HG02840 (cell line): ENCODE results near the gene PF4V1.
"Not testable (repeated sequence)": the region's sequence is repeated elsewhere in the genome, so short reads cannot be mapped to it uniquely, and the experiment has no call there.

ENCODE experiments used
- ATAC-seq: cut with Tn5 transposase; IDR thresholded peaks from one replicate; pipeline ENCODE4 v1.9.1; 2021; ENCODE audit warnings: mild to moderate bottlenecking, moderate library complexity, moderate number of reproducible peaks; ENCODE audit not compliant: unreplicated experiment, low FRiP score

Gene PF4V1

GRCh38 chr4:73869130-73870055 is 16.3 kb downstream of the PF4V1 start, which contains the start of gene CXCL1:
CXCL1 (plus strand) TSS chr4:73869393; CDS start chr4:73869471, 78 bp downstream.
- no peak for ATAC-seq

GRCh38 chr4:73870260-73870659 is 17.2 kb downstream of the PF4V1 start:
- ATAC-seq = no peak

GRCh38 chr4:73870768-73871167 is 17.7 kb downstream of the PF4V1 start:
- no peak for ATAC-seq

DNA sequence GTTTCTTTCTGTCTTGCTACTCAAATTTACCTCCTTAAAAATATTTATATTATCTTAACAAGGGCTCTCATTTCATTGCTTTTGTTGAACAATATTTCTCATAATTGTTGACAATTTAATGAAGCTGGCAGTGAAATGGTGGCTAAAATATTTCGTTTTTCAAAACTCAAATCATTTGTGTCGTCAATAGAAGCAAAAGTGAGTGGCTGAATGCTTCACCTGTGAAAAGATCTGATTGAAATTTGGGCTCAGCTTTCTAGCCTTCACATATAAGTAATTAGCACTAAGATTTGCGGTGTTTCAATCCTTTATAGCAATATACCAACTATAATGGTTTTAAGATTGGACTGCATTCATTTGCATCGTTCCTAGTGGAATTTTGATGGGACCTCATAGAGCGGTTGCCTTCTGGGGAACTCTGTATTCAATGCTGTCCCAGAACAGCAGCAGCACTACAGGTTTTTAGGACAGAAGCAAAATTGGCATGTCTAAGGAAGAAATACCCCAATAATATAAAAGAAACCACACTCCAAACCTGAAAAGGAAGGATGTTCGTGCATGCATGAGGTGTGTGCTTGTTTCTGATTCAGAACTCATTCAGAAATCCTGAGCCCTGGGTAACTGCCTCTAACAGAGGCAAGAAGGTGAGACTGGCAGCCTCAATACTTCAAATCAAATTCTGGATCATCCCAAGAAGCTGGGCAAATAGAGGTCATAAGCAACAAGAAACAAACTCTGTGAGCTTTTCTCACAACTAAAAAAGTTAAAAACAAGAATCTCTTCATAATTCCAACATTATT is 18.6 kb downstream of the PF4V1 start:
- no peak for ATAC-seq

GRCh38 chr4:73872316-73873108 is 19.4 kb downstream of the PF4V1 start:
- no peak for ATAC-seq

DNA sequence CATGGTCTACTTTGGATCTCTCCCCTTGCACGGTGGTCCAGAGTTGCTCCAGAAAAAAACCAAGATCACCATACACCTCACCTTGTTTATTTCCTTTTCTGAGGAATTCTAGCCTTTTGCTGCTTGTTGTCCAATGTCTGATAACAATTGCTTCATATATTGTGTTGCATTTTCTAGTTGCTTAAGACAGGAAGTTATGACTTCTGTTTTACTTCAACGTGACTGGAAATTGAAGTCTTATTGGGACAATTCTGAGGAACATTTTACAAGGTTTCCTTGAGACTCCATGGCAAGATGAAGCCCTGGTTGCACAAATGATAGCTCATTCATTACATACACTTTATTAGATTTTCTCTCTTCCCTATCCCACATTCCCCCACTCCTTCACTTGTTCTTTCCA is 21.3 kb downstream of the PF4V1 start:
- ATAC-seq = no peak

DNA sequence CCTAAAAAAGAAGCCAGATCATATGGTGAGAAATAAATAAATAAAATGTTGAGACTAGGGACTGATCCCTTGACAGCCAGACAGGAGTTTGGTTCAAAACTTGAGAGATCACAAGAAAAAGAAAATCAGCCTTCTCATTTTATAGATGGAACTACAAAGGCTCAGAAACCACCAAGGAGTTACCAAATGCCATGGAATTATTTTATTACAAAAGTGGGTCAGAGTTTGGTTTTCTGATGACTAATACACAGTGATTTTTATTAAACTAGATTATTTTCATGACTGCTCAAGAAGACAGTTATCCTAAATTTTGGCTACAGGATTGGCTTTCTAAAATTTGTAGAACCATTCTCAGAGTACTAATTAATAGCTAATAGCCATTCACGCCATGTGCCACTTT is 22.3 kb downstream of the PF4V1 start:
- ATAC-seq = no peak

DNA sequence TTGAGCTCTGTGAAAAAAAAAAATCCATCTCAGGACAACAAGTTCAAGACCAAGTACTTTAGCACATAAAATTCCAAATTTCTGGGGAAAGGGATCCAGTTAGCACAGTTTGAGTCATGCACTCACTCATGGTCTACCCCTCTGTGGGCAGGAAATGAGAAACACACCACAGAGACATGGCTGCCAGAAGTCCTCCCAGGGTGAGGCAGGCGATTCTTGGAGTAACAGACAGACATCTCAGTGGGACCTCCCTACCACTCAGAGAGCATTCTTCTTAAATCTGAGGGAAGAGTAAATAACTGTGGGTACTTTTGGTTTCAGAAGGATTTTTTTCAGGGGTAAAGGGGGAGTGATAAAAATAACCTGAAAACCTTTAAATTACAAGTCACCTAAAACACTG is 30.2 kb downstream of the PF4V1 start:
- no peak for ATAC-seq

DNA sequence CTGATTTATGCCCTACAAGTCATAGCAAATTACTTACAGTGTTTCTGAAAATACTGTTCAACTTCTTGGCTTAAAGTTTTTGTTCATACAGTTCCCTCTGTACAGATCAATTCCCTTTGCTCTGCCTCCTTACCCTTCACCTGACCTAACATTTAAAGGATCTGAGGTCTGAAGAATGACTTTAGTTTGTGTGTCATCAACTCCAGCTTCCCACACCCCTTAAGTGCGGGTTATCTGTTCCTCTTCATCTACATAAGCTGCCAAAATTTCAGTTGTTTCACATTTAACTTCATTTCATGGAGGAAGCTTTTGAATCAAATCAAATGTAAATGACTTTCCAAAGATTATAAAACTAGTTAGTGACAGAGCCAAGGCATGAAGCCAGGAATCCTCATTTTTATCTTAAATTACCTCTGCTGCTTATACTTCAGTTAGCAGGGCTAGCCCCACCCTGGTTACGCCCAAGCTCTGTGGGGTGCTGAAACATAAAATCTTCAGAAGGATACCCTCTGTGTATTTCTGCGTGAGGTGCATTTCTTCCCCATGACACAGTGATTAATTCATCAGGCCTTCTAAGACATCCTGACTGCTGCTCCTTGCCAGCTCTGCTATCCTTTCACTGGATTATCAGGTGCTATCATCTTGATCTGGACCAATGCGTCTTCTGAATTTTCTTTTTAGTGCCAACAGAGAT is 32.6 kb downstream of the PF4V1 start:
- ATAC-seq = no peak

DNA sequence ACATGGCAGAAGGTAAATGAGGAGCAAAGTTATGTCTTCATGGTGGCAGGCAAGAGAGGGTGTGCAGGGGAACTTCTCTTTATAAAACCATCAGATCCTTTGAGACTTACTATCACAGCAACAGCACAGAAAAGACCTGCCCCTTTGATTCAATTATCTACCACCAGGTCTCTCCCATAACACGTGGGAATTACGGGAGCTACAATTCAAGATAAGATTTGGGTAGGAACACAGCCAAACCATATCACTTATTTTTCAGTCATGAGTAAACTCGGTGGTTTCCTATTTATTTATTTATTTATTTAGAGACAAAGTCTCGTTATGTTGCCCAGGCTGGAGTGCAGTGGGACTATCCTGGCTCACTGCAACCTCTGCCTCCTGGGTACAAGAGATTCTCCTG is 38.2 kb downstream of the PF4V1 start:
- no peak for ATAC-seq

DNA sequence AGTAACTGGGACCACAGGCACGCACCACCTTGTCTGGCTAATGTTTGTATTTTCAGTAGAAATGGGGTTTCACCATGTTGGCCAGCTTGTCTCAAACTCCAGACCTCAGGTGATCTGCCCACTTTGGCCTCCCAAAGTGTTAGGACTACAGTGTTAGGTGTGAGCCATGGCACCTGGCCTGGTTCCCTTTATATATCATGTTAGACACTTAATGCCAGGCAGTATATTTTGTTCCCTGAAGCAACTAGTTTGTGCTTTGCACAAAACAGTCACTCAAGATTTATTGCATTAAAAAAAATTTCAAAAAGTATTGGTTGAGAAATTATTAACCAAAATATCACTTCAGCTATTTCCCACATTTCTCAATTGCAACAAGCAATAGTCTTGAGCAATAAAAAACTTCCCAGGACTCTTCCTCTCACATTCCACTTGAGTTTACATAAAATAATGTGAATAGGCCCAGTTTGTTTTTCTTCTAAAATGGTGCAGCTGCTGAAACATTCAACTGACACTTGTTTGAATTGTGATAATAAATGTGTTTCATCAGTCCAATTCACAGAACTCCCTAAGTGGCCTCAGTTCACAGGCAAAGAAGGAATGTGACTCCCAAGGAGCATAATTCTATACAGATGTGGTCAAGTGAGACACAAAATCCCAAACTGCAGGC is 38.8 kb downstream of the PF4V1 start:
- ATAC-seq = no peak

GRCh38 chr4:73892966-73893365 is 39.9 kb downstream of the PF4V1 start:
- no peak for ATAC-seq

- no peak for ATAC-seq
These were observed 40.9 kb downstream of the PF4V1 start for GRCh38 chr4:73894001-73894400.

GRCh38 chr4:73895201-73896175 is 42.4 kb downstream of the PF4V1 start:
- no peak for ATAC-seq

DNA sequence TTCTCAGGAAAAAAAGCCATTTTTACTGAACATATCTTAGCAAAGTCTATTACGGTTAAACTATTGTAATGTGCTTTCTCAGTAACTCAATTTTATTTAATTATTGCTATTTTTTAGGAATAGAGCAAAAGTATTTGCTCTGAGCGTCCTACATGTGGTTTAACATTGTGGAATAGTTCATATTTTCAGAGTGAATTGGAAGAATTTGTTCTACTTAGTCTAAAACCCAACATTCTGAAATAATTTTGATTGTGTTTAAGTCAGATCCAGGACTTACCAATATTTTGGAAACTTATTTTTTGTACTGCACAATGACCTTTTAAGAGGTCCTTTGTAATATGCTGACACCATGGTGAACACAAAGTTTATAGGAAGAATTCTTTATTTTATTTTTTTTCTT is 43.3 kb downstream of the PF4V1 start:
- no peak for ATAC-seq

DNA sequence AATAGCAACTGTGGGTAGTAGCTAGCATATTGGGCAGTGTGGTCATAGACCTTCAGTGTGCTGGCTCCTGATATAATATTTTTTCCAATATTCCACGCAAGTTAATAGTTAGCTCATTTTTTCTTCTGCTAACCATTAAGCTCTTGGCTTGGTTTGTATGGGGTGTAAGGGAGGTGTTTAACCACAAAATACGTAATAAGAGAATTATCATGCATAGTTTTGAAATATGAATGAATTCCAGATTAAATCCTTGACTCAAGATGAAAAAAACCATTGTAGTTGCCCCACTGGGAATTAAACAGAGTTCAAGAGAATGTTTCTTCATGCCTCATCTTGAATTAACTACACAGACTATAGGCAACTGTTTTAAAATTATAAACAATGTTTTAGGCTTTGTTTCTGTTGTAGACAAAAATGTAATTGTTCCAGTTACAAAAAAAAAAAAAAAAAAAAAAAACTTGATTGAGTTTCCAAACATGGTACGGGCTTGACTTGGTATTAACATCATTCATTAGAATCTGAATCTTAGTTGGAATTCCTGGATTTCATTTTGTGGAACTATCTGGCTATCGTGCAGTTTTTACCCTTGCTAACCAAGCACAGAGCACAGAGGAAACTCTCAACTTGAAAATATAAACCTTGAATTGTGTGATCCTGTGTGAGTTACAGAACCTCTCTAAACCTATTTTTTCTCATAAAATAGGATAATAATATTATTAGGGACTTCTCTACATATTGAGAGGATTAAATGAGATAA is 44.5 kb downstream of the PF4V1 start:
- ATAC-seq = no peak

DNA sequence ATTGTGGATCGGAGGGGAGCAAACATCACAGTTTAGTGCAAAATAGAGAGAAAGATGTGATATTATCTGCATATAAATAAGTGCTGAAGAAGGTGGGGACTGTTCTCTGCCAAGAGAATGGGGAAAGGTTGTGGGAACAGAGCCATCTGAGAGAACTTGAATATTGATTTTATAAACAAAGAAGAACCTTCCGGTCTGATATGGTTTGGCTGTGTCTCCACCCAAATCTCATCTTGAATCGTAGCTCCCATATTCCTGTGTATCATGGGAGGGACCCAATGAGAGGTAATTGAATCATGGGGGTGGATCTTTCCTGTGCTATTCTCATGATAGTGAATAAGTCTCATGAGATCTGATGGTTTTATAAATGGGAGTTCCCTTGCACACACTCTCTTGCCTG is 46.2 kb downstream of the PF4V1 start:
- not testable (repeated sequence) for ATAC-seq

DNA sequence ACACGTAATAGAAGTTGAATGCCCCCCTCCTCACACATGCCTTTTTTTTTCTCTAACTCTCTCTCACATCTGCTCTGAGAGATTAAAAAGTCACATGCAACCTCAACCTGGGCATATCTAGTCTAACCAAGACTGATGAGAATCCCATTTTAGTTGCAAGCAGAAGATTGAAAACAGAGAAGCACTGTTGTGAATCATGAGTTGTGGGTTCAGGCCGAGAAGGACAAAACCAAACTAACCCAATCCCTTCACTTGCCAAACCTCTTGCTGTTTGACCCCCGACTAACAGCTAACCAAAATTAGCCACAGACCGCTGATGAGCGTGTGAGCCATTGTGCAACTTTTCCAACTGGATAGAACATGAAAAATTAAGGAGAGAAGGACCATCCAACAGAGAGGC is 47.9 kb downstream of the PF4V1 start:
- ATAC-seq = no peak
